NCI-H187 treated with DMSO at 0.1 percent for 48 hours (cell line): Measurements from ENCODE around the gene PRR23C.
"Not testable (repeated sequence)": the region's sequence is repeated elsewhere in the genome, so short reads cannot be mapped to it uniquely, and the experiment has no call there.

Source experiments
- DNase-seq: peaks from one replicate; lab custom pipeline; 2025; lab: John Stamatoyannopoulos, UW

The PRR23C gene

DNA sequence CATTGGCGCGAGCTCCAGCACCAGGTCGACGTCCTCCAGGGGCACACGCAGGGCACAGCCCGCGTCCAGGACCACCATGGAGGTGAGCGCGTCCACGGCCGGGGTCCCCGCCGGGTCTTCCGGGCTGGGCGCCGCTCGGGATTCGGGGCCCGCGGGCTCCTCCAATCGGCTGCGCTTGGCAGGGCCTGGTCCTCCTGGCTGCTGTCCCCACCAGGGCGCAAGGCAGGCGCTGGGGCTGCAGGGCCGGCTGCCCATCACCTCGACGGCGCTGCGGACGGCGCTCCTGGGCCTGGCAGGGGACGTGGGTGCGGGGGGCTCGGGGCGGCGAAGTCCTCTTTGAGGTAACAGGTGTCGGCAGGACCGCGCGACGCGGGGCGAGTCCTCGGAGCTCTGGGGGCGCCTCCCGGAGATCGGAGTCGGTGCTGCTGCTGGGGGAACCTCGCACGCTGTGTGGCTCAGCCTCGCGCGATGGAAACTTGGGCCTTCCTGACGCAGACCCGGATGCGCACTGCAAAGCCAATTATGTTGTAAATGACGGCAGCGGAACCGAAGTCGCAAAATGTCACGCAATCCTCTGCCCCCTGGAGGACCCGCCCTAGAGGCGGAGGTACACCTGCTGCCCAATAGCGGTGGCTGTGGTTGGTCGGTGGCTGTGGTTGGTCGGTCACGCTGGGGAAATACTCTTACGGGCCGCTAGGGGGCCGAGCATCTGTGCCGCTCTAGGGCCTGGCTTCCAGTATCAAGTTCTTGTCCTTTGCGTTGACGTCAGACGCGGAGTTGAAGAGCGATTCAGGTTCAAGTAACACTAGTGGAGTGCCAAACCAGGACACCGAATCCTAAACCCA is at the start of gene PRR23C:
TSS of gene PRR23C (minus strand) at position 527 of the 845 bp plus-strand sequence. CDS start at position 255, 272 bp downstream.
- no peak for DNase-seq

DNA sequence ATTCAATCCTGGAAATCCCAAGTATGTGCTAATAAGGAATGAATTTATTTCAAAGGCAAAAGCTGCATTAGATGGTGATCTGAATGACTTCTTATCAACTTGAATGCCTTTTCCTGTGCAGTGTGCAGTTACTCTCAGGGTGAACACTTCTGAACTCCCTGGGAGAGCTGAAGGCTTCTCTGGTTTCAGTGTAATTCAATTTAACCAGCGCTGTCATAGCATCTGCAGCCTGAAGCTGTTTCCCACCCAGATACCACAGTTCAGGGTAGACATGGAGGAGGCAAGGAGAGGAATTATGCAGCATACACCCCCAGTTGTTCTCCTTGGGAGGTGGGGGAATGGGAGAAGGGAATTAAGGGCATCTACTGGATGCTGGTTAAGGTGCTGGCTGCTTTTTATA is 49.1 kb upstream of the PRR23C start:
- DNase-seq = no peak

DNA sequence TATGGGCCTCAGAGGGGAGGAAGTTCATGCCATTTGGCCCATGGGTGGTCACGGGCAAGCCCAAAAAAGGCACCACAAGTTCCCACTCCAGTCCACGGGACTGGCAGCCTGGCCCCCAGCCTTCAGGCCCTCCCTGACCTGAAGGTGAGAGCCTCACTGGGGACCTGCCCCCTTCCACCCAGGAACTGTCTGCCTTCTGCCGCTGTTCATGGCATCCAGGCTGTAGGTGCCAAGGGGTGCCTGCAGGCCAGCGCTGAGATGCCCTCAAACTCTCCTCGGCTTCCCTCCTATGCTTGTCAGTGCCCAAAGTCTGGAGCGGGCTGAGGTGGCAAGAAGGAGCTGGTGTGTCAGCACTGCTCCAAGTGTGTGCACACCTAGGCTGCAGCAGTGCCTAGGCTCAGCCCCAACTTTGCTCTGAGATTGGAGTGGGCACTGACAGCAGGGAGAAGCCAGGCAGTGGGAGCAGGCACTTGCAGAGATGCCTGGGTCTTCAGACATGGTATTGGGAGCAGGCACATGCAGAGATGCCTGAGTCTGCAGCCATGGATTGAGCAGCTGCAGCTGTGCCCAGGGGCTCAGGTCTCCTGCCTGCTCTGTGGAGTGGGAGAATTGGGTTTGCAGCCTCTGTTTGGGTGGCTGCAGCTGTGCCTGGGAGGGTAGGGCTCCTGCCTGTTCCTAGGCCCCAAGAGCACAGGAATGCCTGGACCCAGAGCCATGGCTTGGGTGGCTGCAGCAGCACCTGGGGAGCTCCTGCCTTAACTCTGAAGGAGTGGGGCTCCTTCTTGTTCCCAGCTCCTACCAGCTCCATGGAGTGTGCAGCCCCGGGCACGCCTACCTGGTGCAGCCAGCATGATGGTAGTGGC is 44.0 kb upstream of the PRR23C start:
- DNase-seq = no peak

DNA sequence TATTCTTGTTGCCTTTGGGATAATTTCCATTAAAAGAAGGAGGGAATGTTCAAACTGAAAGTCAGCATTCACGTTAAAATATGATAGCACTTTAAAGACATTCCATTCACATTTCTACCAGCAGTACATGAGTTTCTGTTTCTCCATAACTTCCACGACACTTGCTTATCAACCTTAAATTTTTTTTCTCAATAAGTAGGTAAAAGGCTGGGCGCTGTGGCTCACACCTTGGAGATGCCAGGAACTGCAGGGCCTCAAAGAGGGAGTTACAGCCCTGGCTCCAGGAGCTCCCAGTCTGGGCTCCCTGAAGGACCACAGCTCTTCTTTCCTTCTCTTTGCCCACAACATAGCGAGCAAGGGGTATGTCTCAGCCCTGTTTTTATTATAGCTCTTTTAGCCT is 42.9 kb upstream of the PRR23C start:
- no peak for DNase-seq

DNA sequence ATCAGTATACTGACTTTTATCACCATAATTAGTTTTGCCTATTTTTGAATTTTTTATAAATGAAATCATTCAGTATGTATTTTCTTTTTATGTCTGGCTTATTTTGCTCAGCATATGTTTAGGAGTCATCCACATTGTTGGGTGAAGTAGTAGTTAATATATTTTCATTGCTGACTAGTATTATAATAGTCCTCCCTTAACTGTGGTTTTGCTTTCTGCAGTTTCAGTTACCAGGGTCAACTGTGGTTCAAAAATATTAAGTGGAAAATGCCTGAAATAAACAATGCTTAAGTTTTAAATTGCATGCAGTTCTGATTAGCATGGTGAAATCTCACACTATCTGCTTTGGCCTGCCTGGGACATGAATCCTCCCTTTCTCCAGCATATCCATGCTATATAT is 39.5 kb upstream of the PRR23C start:
- no peak for DNase-seq

DNA sequence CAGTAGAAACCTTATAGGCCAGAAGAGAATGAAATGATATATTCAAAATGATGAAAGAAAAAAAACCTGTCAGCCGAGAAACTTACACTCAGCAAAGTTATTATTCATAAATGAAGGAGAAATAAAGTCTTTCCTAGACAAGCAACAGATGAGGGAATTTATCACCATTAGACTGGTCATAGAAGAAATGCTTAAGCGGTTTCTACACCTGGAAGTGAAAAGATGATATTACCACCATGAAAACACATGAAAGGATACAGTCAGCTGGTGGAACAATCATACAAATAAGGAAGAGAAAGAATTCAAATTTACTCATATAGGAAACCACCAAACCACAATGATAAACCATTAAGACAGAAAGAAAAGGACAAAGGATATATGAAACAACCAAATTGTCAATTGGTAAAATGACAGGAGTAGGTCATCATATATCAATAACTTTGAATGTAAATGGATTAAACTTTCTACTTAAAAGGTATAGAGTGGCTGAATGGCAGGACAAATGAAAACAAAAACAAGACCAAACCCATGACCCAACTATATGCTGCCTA is 29.9 kb upstream of the PRR23C start:
- no peak for DNase-seq

DNA sequence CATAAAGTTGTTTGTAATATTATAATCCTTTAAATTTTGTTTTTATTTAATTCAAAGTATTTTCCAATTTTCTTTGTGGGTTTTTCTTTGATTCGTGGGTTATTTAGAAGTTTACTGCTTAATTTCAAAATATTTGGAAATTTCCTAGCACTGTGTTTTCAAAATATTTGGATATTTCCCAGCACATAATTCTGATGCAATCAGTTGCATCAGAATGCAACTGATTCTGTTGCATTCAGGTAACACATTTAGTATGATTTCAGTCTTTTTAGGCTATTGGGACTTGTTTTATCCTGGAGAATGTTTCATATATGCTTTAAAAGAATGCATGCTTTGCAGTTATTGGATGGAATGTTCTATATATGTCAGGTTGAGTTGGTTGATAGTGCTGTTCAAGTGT is 18.2 kb upstream of the PRR23C start:
- no peak for DNase-seq

DNA sequence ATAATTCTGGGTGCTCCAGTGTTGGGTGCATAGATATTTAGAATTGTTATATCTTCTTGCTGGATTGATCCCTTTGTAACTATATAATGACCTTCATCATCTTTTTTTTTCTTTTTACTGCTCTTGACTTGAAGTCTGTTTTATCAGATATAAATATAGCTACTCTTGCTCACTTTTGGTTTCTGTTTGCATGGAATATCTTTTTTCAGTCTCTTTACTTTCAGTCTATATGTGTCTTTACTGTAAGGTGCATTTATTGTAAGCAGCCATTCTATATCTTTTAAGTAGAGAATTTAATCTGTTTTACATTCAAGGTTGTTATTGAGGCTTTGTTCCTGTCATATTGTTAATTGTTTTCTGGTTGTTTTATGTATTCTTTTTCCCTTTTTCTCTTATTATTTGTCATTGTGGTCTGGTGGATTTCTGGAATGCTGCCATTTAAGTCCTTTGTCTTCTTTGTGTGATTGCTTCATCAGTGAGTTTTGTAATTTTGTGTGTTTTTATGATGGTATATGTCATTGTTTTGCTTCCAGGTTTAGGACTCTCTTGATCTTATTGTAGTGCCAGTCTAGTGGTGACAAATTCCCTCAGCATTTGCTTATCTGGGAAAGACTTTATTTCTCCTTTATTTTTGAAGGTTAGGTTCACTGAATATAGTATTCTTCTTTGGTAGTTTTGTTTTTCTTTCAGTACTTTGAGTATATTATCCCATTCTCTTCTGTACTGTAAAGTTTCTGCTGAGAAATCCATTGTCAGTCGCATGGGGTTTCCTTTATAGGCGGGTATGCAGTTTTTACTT is 8.3 kb upstream of the PRR23C start:
- no peak for DNase-seq

DNA sequence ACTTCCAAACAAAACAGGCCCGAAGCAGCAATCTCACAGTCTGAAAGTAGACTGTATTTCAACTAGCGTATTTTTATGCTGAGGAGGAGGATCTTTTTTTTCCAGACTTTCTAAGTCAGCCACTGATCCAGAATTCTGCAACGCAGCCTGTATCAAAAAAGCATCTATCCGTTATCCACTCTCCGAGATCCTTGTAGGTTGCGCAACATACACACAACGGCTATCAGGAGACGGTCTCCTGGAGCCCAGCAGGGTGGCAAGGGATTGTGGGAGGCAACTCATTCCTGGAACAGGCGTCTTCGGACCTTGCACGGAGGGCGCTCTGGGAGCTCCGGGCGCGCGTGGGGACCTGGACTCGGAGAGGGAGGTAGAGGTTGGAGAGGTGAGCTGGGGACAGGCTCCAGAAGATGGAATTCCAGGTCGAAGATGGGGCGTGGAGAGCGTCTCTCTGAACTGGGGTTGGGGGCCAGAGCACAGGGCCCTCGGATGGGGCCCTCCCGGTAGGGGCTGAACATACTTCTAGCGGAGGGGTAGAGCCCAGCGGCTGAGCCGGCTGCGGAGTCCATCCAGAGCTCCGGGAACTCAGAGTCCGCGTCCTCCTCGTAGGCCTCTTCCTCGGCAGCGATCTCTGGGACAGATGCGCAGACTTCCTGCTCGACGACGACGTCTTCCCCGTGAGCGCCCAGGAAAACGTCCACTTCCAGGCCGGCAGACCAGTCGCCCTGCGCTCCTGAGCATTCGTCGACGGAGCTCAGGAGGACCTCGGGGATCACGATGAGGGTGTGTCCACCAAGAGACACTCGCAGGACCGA is 932 bp downstream of the PRR23C start:
- DNase-seq = no peak

DNA sequence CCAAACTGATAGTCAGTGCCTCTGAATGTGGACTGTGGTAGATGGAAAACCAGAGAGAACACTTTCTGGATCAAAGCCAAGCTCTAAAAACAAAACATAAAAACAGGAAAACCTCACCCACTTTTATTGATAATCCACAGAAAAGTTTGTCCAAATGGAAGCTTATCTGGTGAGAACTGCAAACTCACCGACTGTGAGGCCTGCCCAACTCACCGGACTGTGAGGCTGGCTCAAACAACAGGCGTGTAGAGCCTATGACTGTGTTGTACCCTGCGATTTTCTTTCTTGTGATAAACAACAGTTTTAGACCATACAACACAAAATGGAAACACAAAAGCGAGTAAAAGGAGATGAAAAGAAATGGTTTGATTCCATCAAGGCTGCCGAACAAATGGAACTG is 7.2 kb downstream of the PRR23C start:
- DNase-seq = no peak

DNA sequence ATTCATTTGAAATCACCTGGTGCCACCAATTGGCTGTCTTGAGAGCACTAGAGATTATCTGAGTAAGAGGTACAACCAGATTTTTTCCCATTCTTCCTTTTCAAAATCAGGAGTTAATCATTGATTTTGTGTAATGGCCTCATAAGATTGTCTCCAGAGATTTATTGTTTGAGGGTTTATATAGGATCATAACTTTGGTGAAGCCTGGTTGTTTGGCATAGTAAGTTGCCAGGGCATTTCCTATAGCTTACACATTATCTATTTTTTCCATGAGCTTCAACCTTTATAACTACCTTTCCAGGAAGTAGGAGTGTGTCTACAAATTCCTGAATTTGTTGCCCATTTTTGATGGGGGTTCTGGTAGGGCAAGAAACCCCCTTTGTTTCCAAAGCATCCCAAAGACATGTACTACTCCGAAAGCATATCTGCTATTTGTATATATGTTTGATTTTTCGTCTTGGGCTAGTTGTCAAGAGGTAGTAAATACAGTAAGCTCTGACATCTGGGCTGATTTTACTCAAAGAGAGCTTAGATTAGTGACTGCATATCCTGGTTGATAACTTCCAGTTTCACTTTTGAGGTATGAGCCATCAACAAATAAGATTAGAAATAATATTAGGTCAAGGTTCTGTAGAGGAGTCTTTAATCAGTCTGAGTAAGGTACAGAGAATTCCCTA is 12.2 kb downstream of the PRR23C start:
- DNase-seq = no peak

DNA sequence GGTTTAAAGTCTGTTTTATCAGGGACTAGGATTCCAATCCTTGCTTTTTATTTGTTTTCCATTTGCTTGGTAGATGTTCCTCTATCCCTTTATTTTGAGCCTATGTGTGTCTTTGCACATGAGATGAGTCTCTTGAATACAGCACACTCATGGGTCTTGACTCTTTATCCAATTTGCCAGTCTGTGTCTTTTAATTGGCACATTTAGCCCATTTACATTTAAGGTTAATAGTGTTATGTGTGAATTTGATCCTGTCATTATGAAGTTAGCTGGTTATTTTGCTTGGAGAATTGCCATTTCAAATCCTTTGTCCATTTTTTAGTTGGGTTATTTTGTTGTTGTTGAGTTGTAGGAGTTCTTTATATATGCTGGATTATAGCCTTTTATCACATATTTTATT is 14.1 kb downstream of the PRR23C start:
- not testable (repeated sequence) for DNase-seq

DNA sequence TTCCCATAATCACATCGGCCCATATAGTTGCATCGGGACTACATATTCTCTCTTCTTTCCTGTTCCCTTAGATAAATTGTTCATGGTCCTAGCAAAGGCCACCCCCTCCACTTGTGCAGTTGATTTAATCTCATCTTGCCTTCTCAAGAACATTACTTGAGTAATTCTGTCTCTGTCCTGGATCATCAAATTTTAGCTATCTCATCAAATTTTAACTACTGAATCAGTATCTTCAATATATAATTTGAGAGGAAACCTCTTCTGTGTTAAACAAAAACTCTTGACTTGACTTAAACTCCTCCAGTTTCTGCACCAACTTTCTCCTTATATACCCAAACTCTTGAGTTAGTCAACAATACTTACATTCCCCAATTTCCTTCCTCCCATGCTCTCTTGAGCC is 19.7 kb downstream of the PRR23C start:
- DNase-seq = no peak

DNA sequence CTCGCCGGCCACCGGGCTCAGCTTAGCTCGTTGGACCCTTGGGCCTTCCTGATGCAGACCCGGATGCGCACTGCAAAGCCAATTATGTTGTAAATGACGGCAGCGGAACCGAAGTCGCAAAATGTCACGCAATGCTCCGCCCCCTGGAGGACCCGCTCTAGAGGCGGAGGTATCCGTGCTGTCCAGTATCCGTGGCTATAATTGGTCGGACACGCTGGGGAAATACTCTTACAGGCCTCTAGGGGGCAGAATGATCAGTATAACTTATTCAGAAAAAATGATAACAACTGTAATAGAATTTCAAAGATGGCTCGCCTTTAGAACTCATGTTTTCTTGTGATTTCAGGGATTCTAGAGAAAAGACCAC is 23.8 kb downstream of the PRR23C start, which contains the start of gene PRR23B:
TSS of gene PRR23B (minus strand) at position 59 of the 367 bp plus-strand sequence. CDS start 265 bp downstream, outside the sequence.
- no peak for DNase-seq

DNA sequence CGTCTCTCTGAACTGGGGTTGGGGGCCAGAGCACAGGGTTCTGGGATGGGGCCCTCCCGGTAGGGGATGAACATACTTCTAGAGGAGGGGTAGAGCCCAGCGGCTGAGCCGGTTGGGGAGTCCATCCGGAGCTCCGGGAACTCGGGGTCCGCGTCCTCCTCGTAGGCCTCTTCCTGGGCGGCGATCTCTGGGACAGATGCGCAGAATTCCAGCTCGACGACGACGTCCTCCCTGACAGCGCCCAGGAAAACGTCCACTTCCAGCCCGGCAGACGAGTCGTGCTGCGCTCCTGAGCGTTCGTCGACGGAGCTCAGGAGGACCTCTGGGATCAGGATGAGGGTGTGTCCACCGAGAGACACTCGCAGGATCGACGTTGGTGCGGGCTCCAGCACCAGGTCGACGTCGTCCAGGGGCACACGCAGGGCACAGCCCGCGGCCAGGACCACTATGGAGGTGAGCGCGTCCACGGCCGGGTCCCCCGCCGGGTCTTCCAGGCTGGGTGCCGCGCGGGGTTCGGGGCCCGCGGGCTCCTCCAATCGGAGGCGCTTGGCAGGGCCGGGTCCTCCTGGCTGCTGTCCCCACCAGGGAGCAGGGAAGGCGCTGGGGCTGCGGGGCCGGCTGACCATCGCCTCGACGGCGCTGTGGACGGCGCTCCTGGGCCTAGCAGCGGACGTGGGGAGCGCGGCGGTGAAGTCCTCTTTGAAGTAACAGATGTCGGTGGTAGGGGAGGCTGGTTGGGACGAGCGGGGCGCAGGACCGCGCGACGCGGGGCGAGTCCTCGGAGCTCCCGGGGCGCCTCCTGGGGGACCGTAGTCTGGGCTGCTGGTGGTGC is 24.4 kb downstream of the PRR23C start:
- DNase-seq = no peak

DNA sequence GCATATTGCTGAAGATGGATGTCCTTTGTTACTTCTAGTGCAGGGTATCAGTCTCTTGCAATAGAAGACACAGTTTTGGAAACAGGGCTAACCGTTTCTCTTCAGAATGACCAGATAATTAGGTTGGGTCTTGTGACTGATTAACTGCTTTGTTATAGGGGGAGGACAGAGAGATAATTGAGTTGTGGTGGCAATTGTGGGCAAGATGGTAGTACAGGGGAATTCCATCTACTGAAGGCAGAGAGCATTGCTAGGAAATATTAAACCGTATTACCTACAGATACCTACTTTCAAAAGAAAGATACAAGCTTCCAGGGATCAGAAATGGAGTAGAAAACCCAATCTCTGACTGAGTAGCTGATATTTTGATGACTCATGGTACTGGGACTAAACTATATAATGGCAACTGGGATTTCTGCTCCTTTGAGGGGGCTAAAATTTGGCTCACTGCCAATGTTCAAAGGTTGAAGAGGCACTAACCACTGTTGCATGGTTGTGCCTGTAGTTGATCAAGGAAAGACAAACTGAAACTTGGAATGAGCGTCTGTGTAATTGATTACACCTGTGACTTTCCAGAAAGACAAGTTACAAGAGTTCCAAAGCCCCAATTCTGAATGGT is 28.2 kb downstream of the PRR23C start:
- no peak for DNase-seq

DNA sequence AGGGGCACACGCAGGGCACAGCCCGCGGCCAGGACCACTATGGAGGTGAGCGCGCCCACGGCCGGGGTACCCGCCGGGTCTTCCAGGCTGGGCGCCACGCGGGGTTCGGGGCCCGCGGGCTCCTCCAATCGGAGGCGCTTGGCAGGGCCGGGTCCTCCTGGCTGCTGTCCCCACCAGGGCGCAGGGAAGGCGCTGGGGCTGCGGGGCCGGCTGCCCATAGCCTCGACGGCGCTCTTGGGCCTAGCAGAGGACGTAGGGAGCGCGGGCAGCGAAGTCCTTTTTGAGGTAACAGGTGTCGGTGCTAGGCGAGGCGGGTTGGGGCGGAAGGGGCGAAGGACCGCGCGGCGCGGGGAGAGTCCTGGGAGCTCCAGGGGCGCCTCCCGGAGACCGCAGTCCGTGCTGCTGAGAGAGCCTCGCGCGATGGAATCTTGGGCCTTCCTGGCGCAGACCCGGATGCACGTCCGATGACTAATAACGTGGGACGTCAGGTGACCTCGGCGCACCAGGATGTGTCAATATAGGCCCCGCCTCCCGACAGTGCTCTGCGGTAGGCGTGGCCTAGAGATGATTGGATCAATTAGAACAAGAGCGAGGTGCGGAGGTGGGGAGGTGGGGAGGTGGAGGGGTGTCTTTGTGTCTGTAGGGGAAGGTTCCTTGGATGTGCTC is 38.5 kb downstream of the PRR23C start, which contains the start of gene PRR23A:
TSS of gene PRR23A (minus strand) at position 218 of the 666 bp plus-strand sequence. CDS start at position 218, 0 bp downstream.
- no peak for DNase-seq

DNA sequence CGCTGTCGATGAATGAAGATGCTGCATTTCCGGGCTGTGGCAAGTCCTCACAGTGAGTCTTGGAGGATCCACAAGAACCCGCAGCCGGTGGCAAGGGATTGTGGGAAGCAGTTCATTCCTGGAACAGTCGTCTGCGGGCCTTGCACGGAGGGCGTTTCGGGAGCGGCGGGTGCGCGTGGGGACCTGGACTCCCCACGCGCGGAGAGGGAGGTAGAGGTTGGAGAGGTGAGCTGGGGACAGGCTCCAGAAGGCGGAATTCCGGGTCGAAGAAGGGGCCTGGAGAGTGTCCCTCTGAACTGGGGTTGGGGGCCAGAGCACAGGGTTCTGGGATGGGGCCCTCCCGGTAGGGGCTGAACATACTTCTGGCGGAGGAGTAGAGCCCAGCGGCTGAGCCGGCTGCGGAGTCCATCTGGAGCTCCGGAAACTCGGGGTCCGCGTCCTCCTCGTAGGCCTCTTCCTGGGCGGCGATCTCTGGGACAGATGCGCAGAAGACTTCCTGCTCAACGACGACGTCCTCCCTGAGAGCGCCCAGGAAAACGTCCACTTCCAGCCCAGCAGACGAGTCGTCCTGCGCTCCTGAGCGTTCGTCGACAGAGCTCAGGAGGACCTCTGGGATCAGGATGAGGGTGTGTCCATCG is 39.2 kb downstream of the PRR23C start:
- DNase-seq = no peak
